ENCODE data around the gene SIDT2.
A peak's percentile ranks its signal among the peaks of the same experiment; 100 is the strongest.

SIDT2 gene

DNA sequence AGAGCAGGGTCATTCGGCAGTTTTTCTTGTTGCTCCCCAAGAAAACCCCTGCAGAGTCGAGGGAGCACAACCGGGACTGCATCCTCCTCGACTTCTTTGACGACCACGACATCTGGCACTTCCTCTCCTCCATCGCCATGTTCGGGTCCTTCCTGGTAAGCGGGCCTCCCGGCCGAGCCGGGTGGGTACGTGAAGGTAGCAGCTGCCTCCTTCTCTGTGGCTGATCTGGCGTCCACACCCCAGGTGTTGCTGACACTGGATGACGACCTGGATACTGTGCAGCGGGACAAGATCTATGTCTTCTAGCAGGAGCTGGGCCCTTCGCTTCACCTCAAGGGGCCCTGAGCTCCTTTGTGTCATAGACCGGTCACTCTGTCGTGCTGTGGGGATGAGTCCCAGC lies 17.2 kb downstream of the SIDT2 start:
- no peak for TF ChIP-seq CTCF (conservative IDR thresholded peaks at IDR 0.05; ENCODE audit: low read depth, low read length)
- no peak for DNase-seq (ENCODE audit: low read depth)

GRCh38 chr11:117197006-117197405 lies 18.5 kb downstream of the SIDT2 start:
- no peak for TF ChIP-seq CTCF (conservative IDR thresholded peaks at IDR 0.05; ENCODE audit: low read depth, low read length)
- H3K4me3 ChIP-seq (ENCODE audit: low read length) = no peak overlapping the region
- no peak for DNase-seq (ENCODE audit: low read depth)

More for the DNA sequence above, 17.2 kb downstream of the SIDT2 start:
- H3K4me3 ChIP-seq (ENCODE audit: low read length) = no peak overlapping the region

DNA sequence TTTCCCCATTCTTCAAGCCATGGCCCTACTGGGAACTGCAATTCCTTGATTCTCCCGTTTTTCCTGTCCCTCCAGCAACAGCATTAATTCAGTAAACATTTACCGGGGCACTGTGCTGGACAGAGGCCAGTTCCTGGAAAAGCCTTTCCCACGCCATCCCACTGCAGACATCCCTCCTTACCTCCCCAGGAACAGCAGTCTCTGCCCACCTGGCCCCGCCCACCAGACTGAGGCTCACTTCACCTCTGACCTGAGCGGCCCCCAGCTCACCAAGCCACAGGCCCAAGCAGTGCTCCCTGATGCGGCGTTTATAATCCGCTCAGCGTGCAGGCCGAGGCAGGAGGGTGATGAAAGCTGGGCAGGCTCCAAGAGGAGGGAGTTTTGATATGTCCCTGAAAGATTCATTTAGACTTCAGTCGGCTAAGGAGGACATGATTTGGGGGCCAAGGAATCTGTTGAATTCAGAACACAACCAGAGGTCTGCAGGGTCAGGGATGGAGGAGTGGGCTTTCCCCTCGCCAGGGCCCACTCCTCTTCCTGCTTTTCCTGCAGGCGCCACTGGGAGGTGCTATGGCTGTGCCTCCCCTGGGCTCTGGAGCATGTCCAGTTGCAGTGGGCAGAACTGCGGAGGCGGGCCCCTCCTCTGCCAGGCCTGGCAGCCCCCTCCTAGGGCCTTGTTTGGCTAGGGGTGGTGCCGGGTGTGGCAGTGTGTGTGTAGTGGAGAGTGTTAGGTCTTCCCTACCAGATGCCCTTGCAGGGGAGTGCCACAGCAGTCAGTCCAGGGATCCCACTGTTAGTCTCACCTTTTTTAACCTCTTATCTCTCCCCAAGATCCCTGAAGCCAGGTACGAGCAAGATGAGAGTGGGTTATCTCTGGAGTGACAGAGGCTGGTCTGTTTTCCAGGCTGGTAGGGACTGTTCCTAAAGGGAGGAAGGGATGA lies 19.2 kb downstream of the SIDT2 start:
- DNase-seq (ENCODE audit: low read depth) = no peak
- H3K4me3 ChIP-seq (ENCODE audit: low read length) = no peak overlapping the region
- peak; percentile 78 for TF ChIP-seq CTCF (conservative IDR thresholded peaks at IDR 0.05; ENCODE audit: low read depth, low read length)

GRCh38 chr11:117198613-117199012 lies 20.1 kb downstream of the SIDT2 start:
- TF ChIP-seq CTCF (conservative IDR thresholded peaks at IDR 0.05; ENCODE audit: low read depth, low read length) = no peak
- H3K4me3 ChIP-seq (ENCODE audit: low read length) = peak overlapping the region; percentile 39
- DNase-seq (ENCODE audit: low read depth) = no peak

GRCh38 chr11:117199053-117199915 lies 20.7 kb downstream of the SIDT2 start, which contains the start of gene TAGLN:
Gene TAGLN (plus strand): TSS chr11:117199370. CDS start chr11:117203014, 3,644 bp downstream.
- peak within 1 kb of the TSS; percentile 39 for H3K4me3 ChIP-seq (ENCODE audit: low read length)
- peak; percentile 52 for DNase-seq (ENCODE audit: low read depth)
- TF ChIP-seq CTCF (conservative IDR thresholded peaks at IDR 0.05; ENCODE audit: low read depth, low read length) = no peak

DNA sequence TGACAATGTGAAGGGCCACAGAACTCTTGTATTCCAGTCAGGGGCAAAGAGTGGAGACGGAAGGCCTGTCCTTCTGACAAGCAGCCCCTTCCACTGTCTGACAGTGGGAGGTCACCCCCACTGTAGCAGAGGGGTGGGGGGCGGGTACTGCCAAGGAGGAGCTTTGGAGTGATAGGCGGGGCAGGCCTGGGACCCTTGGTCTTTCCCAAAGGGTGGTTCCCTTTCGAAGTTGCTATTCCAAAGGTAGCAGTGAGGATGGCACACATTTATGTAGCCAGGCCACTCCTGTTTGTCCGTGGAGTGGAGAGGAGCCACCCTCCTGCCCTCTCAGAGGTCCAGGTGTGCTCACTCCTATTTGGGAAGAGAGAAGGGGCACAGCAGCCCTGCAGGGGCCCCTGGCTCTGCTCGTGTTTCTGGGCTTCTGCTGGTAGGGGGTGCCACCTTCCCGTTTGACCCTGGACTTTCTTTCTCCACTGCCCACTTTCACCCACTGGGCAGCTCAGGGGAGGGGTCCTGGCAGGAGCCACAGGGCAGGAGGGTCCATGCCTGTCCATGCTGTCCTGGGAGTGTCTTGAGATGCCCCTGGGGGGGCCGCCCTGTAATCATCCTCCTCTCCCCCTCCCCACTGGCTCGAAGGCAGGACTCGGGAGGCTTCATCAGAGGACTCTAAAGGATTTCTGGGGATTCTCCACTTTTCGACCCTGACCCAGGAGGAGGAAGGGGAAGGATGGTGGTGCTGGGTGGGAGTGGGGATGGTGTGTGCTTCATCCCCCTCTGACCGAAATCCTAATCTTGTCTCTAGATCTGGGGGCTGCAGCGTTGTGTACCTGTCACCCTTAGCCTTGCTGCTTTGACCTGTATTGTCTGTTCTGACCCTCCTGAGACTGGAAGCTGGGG lies 21.6 kb downstream of the SIDT2 start:
- peak overlapping the region; percentile 39 for H3K4me3 ChIP-seq (ENCODE audit: low read length)
- no peak for TF ChIP-seq CTCF (conservative IDR thresholded peaks at IDR 0.05; ENCODE audit: low read depth, low read length)

More for the DNA sequence above, 21.6 kb downstream of the SIDT2 start:
- DNase-seq (ENCODE audit: low read depth) = no peak
